HG02970 (cell line): ENCODE data around the gene PAFAH2.
"Not testable (repeated sequence)": the region's sequence is repeated elsewhere in the genome, so short reads cannot be mapped to it uniquely, and the experiment has no call there.

Experiments
- ATAC-seq: cut with Tn5 transposase; IDR thresholded peaks from one replicate; pipeline ENCODE4 v1.9.1; 2021; ENCODE audit warnings: mild to moderate bottlenecking, moderate library complexity, moderate number of reproducible peaks; ENCODE audit not compliant: unreplicated experiment, low FRiP score

PAFAH2 gene

DNA sequence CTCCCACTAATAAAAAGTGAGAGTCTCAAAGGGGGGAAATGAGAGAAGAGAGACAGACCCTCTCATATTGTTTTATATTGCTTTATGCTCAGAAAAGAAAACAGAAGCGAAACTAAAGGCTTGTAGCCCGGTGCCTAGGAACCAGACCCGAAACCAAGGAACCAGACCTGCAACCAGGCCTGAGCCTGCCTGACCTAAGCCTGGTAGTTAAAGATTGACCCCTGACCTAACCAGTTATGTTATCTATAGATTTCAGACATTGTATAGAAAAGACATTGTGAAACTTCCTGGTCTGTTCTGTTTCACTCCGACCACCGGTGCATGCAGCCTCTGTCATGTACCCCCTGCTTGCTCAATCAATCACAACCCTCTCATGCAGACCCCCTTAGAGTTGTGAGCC, 54.4 kb downstream of the PAFAH2 start:
- not testable (repeated sequence) for ATAC-seq

DNA sequence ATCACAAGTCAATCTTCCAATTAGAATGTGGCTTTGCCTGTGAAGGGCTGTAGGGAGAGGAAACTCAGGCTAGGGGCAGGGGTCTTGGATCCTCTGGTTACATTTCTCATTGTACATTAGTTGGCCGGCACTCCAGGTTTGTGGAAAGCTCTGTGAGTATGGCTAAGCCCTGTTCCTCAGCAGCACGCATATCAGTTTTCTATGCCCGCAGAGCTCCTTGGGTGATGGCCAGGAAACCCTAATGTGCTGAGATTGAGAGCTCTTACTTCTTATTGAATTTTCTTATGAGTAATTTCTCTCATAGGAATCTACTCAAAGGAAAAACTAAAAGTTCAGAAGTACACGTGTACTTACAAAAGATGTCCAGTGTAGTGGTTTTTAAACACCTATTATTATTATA, 60.9 kb downstream of the PAFAH2 start:
- ATAC-seq = no peak

DNA sequence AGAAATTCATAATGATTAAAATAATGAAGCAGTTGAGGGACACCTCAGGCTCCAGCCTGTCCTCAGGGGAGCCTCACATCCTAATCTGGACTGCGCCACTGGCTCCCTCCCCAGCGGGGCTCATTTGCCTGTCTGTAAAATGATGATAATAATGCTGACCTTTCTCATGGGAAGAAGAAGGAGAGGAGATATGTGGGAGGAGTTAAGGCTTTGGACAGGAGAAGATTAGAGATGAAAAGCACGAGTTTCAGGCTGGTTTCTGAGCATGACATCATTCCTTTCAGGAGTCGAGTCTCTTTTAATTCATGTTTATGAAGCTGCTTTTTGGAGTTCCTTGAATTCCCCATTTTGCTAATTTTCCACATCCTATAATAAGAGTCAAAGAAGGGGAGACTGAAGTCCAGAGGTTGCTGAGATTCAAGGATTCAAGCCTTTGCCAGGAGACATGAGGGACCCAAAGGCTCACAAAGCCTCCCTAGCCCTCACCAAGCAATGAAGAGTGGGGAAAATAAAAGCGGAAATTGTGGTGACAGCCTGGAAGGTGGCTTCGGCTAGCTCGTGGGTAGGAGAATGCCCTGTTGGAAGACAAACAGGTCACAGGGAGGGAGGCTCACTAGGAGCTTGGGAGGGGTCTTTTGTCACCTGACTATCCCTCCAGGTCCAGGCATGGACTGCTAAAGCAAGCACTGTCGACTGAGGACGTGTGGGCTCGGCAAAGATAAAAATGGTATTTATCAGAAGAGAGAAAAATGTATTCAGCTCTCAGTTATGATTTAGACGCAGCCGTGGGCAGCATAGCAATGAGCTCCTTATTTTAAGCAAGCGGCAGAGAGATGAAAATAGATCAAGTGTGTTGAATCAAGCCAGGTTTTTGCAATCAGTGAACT, 64.1 kb downstream of the PAFAH2 start:
- ATAC-seq = no peak

DNA sequence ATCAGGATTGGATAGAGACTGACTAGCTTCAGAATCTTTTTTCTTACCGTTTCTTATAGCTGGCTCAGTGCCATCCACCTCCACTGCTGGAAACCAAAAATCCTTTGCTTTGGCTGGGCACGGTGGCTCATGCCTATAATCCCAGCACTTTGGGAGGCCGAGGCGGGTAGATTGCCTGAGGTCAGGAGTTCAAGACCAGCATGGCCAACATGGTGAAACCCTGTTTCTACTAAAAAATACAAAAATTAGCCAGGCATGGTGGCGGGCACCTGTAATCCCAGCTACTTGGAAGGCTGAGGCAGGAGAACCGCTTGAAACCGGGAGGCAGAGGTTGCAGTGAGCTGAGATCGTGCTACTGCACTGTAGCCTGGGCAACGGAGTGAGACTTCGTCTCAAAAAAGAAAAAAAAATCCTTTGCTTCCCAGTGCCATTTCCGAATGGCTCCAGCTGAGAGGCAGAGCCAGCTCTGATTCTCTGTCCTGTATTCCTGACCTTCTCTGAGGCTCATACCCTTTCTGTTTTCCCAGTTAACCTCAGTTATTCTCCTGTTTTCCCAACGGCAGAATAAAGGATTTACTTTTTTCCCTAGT, 65.0 kb downstream of the PAFAH2 start:
- ATAC-seq = not testable (repeated sequence)

DNA sequence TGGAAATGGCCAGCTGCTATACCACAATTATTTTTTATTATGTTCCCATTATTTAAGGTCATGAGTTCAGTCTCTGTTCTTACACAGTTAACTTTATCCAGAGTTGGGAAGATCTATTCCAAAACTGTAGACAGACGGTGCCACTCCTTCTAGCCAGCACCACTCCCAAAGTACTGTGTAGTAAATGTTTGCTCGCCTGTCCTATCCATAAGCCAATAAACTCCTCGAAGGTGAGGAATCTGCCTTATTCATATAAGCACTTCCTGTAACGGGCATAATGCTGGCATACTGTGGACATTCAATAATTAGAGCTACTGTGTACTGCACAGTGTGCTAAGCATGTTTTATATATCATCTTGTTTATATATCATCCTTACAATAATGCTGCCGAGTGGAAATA, 65.5 kb downstream of the PAFAH2 start:
- no peak for ATAC-seq

DNA sequence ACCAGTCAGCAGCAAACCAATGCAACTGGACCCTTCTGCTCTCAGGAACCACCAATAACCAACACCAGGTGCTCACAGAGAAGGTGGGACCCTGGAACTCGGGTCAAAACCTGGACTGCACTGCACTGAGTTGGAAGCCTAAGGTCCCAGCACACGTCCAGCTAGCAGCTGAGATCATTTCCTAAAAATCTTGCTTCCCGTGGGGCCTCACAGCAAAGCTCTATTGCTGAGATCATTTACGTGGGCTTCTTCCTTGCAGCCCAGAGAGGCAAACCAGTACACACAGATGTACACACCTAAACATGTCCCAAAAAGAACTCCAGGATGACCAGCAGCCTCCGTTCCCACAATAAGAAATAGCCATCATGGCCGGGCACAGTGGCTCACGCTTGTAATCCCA, 68.8 kb downstream of the PAFAH2 start:
- no peak for ATAC-seq

DNA sequence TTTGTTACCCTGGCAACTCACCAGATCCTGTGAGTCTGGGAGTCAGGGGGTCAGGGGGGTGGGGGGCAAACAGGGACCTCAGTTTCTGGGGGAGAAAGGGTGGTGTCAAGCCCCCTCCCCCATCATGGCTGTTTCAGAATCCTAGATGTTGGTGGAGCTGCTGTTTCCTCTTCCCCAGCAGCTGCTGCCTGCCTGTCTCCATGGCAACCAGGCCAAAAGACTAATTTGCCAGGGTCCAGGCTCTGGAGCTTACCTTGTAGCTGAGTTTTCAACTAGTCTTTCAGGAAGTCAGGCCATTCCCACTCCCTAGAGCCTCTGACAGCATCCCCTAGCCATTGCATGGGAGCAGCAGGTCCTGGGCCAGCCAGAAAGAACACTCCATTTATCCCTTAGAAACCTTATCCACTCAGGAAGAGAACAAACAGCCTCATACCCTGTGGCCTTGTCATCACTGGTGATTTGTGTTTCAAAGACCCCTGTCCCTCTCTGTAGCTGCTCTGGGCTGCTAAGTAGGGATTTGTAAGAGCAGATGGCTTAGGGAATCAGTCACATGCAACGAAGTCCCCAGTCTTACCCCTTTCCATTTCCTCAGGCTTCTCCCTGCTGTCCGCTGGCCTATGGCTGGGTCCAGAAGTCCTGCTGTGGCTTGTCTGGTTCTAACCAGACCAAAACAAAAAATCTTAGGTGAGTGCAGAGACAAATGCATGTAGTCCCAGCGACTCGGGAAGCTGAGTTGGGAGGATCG, 70.2 kb downstream of the PAFAH2 start:
- ATAC-seq = no peak

DNA sequence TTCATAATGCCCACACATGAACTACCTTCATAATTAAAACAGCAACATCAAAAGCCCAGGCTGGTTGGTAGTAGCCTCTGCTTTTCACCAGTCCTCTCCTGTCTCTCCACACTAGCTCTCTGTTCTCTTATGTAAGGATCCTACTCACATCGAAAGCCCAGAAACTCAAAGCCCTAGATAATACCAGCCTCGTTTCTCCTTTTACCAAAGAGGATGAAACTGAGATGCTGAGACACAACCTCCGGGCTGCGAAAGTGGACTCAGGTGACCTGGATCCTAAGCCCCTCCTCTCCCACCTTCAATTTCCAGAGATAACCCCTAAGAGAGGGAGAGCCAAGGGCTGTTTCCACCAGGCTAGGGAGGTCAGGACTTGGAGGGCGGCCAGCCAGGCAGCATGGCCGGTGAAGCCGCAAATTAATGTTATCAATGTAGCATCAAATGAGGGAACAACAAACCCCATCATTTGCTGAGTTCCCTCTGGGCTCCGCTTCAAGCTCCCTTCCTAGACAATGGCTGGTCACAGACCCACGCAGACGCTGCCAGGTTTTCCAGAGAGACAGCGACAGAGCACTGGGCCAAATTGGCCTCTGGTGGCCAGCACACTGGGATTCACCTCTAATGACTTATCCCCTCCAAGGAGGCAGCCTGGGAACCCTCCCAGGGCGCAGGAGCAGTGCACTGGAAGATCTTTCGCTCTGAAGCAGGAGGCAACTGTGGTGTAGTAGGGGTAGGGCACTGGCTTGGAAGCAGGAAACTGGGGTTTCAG, 70.9 kb downstream of the PAFAH2 start:
- no peak for ATAC-seq

DNA sequence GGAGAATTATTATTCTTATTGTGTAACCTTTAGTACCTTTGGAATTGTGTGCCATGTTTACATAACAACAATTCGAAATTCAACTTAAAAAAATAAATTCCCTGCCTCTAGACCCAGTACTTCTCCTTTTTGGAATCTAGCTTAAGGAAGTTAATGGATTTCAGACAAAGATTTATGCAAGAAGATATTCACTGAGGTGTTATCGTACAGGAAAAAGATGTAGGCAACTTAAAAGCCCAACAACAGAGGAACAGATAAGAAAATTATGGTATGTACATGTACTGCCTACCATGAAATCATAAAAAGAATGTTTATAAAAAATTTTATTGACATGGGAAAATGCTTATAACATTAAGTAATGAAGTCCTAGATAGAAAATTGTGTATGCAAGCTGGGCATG, 73.4 kb downstream of the PAFAH2 start:
- no peak for ATAC-seq

DNA sequence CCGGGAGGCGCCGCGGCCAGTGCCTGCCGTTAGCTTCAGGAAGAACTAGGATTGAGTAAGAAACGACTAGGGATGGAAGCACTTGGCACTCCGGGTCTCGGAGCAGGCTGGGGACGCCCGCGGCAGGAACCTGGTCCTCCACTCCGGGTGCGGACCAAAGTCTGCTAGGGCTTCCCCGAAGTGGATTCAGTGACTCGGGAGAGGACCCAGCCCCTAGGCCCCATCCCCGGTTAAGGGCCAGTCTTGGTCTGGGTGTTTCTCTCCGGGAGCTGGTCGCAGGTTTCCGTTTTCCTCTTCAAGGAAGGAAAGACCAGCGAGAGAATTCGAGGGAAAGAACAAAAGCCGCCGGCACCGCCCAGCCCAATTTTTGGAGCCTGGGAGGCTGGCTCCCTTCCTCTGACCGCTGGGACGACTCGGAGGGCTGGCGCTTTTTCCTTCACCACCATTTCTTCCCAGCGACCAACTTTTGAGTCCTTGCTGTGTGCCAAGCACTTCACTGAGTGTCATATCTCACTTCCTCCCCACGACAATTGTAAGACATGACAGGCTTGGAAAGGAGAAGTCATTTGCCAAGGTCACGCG, 74.8 kb downstream of the PAFAH2 start:
- ATAC-seq = no peak

DNA sequence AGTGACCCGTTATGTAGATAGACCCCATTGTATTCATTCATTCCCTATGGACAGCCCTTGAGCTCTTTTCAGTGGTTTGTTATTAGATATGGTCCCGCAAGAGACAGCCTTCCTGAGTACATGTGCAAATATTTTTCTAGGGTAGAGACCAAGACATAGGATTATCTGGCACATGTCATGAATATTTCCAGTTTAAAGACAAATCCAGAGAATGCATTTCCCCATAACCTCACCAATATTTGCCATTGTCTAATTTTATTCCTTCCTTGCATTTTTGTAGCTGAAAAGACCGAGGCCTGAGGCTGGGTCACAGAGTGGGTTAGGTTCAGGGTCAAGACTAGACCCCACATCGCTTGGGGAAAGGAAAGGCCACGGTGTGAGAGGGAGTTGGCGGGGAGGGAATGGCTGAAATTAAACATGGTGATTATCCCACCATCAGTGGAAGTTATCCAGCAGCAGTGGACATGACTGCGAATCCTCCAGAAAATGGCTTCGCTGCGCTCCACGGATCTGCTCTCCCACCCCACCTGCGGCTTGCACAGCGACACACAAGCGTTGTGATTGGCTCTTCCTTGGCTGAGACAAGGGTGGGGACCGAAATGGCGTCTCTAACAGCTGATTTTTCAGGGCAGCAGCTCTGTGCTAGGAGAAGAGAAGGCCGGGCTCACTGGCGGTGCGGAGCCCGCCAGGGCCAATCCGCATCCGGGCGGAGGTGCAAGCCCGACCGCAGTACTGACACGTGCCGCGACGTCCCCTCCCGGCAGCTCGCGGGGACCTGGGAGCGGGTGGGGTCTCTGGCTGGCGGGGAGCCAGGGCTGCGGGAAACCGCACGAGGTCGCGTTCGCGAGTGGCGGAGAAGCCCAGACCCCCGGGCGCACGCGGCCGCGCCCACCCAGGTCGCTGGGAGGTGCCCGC, 75.5 kb downstream of the PAFAH2 start:
- ATAC-seq = no peak

DNA sequence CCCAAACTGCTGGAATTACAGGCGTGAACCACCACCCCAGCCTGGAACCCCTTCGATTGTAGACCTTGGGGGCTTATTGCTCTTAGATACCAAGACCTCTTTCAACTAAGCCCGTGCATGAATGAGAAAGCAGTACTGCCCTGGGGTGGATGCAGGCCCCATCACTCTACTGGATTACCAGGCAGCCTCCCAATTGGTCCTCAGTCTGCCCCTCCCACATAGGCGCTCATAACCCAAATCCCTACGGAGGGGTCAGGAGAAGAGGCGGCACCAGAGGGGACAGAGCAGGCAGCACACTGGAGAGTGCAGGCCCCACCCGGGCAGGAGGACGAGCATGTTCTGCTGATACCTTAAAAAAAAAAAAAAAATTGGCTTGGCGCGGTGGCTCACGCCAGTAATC, 79.2 kb downstream of the PAFAH2 start:
- ATAC-seq = no peak

DNA sequence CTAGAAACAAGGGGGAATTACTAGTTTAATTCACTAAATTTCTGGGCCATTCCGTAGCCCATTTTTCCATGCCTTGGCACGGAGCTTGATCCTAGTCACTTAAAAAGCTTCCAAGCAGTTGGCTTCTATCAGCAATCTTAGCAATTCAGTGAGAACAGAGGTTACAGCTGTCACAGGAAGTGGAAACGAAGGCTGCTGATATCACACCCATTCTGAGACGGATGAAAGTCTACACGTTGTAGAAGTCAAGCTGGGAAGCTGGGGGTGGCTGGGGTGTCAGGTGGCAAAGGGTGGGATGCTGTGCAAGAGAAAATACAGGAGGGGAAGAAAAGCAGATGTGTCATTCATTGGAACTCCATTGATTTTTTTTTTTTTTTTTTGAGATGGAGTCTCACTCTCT, 79.9 kb downstream of the PAFAH2 start:
- no peak for ATAC-seq

DNA sequence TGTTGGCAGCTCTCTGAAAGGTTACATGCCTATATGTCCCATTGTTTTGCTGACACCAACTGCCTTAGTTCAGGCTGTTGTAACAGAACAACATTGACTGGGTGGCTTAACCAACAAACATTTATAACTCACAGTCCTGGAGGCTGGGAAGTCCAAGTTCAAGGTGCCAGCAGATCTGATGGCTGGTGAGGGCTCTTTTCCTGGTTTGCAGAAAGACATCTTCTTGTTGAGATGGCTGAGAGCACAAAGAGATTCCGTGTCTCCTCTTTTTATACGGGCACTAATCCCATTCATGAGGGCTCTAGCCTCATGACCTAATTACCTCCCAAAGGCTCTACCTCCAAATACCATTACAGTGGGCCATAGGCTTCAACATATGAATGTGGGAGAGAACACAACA, 81.4 kb downstream of the PAFAH2 start:
- ATAC-seq = no peak

DNA sequence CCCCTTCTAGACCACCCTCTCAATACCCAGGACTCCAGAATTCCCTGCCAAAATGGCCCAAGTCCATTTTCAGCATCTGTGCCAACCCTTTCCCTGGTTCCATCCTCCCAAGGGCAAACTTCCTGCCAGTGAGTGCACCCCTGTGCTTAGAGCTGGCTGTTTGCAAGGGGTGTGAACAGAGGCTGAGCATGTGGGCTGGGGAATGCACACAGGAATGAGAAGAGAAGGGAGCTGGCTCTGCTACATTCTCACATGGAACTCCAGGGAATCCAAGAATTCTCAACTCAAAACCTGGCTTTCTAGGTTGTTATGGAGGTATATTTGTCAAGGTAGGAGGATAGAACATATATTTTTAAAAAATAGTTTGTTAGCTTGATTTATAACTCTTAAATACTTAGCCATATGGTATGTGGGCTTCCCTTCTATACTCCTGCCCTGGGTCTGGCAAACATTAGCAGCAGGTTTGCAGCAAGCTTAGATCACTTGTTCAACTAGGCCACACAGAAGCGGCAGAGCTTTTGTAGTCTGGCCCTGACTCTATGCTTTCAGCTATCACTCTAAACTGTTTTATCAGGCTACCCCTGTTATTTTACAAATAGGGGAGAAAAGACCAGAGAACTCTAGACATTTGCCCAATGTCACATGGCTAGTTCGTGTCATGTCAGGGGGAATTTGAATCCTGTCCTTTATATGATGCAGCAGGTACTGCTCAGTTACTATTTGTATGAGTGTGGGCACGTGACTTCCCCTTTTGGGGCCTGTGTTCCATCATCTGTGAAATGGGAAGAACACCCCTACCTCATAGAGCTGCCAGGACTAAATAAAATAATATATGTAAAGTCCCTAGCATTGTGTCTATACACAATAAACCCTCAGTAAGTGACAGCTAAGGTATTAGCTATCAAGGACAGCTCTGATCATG, 83.5 kb downstream of the PAFAH2 start:
- no peak for ATAC-seq

DNA sequence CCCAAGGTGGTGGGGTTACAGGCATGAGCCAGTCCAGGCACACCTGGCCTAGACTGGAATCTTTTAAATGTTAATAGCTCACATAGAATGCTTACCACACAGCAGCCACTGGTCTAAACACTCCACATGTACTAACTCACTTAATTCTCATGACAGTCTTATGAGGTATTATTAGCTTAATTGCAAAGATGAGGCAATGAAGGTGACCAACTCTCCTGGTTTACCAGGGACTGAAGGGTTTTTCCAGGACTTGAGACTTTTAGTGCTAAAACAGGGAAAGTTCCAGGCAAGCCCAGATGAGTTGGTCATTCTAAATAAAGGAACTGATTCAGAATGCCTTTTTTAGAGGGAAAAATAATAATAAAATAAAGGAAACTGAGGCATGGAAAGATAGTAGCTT, 84.7 kb downstream of the PAFAH2 start:
- no peak for ATAC-seq

DNA sequence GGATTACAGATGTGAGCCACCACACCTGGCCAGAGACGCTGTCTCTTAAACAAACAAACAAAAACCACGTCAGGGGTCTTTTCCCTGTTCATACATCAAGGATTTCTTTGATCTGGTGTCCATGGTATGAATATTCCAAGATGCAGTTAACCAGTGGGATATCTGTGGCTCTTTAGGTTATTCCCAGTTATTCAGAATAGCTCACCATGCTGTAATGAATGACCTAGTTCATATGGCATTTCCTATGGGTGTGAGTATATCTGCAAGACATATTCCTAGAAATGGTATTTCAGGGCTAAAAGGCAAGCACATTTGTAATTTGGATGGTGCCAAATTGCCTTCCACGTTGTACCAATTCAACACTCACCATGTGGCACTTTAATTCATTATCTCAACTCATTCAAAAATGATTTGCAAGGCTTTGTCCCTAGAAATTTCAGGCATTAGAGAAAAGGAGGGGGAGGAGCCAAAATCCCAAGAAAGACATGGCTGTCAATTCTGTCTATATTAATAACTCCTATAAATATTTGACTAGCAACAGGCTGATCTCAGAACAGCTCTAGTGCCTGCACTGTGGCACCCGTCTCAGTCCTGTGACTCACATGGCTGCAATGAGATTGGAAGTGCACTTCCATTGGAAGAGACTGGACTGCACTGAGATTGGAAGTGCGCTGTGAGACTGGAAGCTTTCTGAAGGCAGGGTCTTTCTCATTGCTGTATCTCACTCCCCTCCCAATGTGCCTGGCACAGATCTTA, 85.6 kb downstream of the PAFAH2 start:
- ATAC-seq = no peak

DNA sequence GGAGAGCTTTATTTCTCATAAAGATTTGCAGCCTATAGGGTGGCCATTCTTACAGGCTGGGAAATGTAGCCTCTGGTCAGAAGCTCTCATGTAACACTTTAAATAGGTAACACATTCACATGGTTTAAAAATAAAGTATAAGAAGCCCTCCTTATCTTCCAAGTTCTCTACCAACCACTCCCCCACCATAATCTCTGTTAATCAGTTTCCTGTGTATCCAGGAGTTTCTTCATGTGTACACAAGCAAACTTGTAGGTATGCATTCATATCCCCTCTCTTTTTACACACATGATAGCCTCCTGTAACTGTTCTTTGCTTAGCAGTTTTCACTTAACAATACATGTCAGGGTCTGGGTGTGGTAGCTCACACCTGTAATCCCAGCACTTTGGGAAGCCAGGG, 86.7 kb downstream of the PAFAH2 start:
- ATAC-seq = no peak
